A549 treated with GW870086 at 1 μM for 4 hours (cell line): ENCODE data around the gene SYTL2. TPM values are rescaled to one million over a fixed set of nuclear protein-coding genes. Genes with fewer than 3 reads are reported as not detected.

Source experiments
- total RNA-seq: library from RNA; stranded (reverse); fragments of 200-300 nt; extraction: Qiagen RNA extraction; gene quantifications from 5 replicates; pipeline ENCODE4 v1.2.3, GENCODE V29; 2022; ENCODE audit warnings: low read depth

SYTL2 gene
- 7.6 to 16.6 TPM (median 9.1 TPM) in 5 replicates for total RNA-seq

GRCh38 chr11:85810871-85811611 lies at the start of gene SYTL2:
Gene SYTL2, minus strand, starts transcription at chr11:85811141. Its CDS starts 53,416 bp downstream, at chr11:85757725.

GRCh38 chr11:85855341-85855656 lies 44.4 kb upstream of the SYTL2 start, which contains the start of gene CCDC83:
Gene CCDC83, plus strand, starts transcription at chr11:85855383. Its CDS starts 9,741 bp downstream, at chr11:85865124.

GRCh38 chr11:85685820-85686459 lies 125.0 kb downstream of the SYTL2 start, which contains the start of gene CCDC89:
Gene CCDC89, minus strand, starts transcription at chr11:85686195. Its CDS starts 65 bp downstream, at chr11:85686130.

GRCh38 chr11:85664615-85665481 lies 146.1 kb downstream of the SYTL2 start, which contains the start of gene CREBZF:
Gene CREBZF, minus strand, starts transcription at chr11:85665129. Its CDS starts 254 bp downstream, at chr11:85664875.

GRCh38 chr11:85647604-85648299 lies 163.2 kb downstream of the SYTL2 start, which contains the start of gene TMEM126A:
Gene TMEM126A, plus strand, starts transcription at chr11:85647967. Its CDS starts 2,289 bp downstream, at chr11:85650256.

Other genes with a start within 250 kb of the SYTL2 start
- gene DLG2, start 183.8 kb downstream of the SYTL2 start, total RNA-seq, result 0.28 to 0.30 TPM (median 0.29 TPM) in 4 of 5 replicates, not detected in the other
- gene TMEM126B, start 182.5 kb downstream of the SYTL2 start, total RNA-seq, result 55.8 to 68.0 TPM (median 60.0 TPM) in 5 replicates
- 54.7 to 62.8 TPM (median 60.2 TPM) in 5 replicates for gene TMEM126A, start 163.2 kb downstream of the SYTL2 start, total RNA-seq
- 19.8 to 31.7 TPM (median 26.9 TPM) in 5 replicates for gene CREBZF, start 146.0 kb downstream of the SYTL2 start, total RNA-seq
- gene CCDC89, start 124.9 kb downstream of the SYTL2 start, total RNA-seq, result not detected in 5 replicates
- gene CCDC83, start 44.2 kb upstream of the SYTL2 start, total RNA-seq, result not detected in 5 replicates